Left forelimb (tissue), 1 donor: ENCODE measurements around the gene ESYT3.
"Not testable (repeated sequence)": the region's sequence is repeated elsewhere in the genome, so short reads cannot be mapped to it uniquely, and the experiment has no call there.

Experiments used
- DNase-seq: peaks from one replicate; pipeline ENCODE4 v3.0.0-alpha.2; 2018; ENCODE audit warnings: low spot score

Gene ESYT3

DNA sequence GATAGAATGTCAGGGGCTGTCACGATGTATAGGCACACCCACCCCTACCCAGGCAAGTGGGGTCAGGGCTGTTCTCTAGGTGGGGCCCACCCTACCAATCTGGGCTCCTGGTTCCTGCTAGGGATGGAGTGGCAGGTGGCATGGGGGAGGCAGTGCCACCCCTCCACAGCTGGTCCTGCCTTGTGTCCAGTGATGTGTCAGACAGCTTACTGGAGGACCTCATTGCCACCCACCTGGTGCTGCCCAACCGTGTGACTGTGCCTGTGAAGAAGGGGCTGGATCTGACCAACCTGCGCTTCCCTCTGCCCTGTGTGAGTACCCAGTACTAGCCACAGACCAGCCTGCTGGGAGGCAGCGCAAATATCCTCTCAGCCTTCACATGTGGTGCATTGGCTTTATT lies 27.5 kb downstream of the ESYT3 start:
- no peak for DNase-seq

- DNase-seq = peak; percentile 61
Measured at GRCh38 chr3:138463724-138464490, 29.5 kb downstream of the ESYT3 start.

DNA sequence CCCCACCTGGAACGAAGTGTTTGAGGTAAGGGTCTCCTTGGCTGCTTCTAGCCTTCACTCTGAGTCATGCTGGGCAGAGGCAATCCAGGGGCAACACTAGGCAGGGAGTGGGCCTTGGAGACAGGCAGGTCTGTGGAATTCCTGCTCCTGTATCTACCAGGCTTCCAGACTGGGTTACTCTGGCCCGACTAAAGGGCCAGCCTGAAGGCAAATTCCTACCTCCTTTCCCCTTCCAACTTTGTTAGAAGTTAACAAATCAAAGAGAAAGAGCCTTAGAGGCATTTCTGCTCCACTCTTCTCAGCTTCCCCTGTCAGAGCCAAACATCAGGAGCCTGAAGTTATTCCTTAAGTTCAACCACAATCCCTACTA lies 30.1 kb downstream of the ESYT3 start:
- DNase-seq = no peak

GRCh38 chr3:138465451-138465850 lies 31.0 kb downstream of the ESYT3 start:
- DNase-seq = no peak

- DNase-seq = no peak
Measured at GRCh38 chr3:138465925-138466324, 31.5 kb downstream of the ESYT3 start.

GRCh38 chr3:138467931-138468330 lies 33.5 kb downstream of the ESYT3 start:
- peak; percentile 53 for DNase-seq

DNA sequence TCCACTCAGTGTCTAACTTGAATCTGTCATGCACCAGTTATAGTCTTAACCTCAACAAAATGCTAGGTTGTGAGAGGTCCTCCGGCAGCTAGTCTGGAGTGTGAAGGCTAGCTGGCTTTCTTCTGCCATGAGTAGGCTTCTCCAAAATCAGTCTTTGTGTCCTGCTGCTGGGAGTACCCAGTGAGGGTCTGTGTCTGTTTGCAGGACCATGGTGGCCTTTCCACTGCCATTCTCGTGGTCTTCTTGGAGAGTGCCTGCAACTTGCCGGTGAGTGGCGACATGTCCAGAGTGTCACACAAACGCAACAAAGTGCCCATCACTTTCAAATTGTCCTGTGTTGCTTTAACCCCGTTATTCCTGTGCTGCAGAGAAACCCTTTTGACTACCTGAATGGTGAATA lies 34.0 kb downstream of the ESYT3 start:
- no peak for DNase-seq

- DNase-seq = no peak
Measured at GRCh38 chr3:138468886-138469285, 34.5 kb downstream of the ESYT3 start.

- DNase-seq = no peak
Measured at GRCh38 chr3:138469874-138470273, 35.5 kb downstream of the ESYT3 start.

DNA sequence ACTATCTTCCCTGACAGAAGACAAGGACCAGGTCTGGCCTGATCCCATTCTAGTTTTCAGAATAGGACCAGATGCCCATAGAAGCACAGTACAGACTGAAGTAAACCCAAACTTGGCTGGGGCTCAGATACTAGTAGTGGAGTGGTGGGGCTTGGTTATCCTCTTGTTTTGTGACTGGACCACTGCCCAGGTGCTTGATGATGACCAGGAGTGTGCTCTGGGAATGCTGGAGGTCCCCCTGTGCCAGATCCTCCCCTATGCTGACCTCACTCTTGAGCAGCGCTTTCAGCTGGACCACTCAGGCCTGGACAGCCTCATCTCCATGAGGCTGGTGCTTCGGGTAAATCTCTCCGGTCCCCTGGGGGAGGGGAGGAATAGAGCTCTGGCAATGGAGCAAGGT lies 36.3 kb downstream of the ESYT3 start:
- DNase-seq = no peak

GRCh38 chr3:138471481-138471880 lies 37.1 kb downstream of the ESYT3 start:
- no peak for DNase-seq

DNA sequence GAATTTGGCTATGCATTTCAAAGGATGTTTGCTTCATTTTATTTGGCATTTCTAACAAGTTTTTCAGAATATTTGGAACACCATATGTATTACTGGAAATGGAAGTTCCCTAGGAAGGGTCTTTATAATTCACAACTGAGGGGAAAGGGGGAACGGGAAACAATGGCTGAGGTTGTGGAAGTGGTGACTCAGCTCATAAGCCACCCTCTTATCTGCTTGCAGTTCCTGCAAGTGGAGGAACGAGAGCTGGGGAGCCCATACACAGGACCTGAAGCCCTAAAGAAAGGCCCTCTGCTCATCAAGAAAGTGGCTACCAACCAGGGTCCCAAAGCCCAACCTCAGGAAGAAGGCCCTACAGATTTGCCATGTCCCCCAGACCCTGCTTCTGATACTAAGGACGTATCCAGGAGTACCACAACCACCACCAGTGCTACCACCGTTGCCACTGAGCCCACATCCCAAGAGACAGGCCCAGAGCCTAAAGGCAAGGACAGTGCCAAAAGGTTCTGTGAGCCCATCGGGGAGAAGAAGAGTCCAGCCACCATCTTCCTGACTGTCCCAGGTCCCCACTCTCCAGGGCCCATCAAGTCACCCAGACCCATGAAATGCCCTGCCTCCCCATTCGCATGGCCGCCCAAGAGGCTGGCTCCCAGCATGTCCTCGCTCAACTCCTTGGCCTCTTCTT lies 37.9 kb downstream of the ESYT3 start:
- no peak for DNase-seq

DNA sequence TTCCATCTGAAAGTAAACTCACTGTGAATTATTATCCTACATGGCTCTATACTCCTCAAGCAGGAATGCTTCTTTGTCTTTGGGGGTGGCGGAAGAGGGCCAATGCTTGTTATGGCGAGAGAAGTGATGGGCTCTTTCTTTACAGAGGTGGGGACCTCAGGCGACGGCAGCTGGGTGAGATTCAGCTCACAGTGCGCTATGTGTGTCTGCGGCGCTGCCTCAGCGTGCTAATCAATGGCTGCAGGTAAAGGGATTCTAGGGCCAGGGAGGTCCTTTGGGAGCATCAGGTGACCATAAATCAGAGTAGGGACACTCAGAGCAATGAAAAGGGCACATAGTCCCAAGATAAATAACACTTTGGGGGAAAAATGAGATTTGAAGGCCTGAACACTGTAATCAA lies 39.0 kb downstream of the ESYT3 start:
- DNase-seq = no peak

DNA sequence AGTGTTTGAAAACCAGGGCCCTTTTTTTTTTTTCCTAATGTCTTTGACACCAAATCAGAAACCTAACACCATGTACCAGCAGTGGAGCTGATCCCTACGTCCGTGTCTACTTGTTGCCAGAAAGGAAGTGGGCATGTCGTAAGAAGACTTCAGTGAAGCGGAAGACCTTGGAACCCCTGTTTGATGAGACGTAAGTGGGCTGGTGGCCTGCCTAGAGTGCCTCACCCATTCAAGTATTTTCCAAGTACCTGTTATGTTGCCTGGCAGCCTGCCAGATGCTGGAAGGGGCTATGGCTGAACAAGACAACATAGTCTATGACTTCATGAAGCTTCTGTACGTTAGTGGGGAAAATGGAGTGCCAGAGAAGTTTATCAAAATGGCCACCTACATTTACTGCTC lies 39.7 kb downstream of the ESYT3 start:
- DNase-seq = no peak

DNA sequence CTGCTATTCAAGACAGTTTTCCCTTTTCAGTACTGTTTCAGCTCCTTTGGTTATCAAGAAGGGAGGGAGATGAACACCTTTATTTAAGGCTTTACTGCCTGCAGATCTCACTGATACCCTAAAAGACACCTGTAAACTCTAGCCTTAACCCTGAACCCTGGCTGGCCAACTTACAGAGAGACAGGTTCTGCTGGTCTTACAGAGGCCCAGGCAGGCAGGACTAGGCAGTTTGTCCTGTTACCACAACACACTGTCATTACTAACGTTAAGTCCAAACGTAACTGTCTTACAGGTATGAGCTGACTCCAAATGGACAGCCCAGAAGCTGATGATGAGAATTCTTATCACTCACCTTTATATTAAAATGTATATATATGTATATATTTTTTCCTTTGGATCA lies 42.1 kb downstream of the ESYT3 start:
- no peak for DNase-seq

GRCh38 chr3:138477120-138477519 lies 42.7 kb downstream of the ESYT3 start:
- no peak for DNase-seq

DNA sequence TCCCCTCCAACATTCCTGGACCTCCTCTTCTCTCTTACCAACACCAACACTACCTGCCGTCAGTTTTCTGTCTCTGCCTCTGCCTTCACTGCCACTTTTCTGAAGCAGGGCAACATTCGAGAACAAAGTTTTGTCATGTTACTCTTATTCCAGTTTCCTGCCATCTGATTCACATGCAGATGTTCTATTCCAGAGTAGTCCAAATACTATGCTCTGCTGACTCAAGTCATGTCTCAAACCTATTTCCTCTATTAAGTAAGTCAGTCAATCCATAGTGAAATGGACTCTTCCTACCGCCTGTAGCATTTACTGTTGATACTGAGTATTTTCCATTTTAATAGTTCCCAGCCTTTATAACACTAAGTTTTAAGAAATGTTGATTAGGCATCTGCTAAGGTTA lies 43.4 kb downstream of the ESYT3 start:
- no peak for DNase-seq

- no peak for DNase-seq
Measured at GRCh38 chr3:138479438-138479863, 45.0 kb downstream of the ESYT3 start.

DNA sequence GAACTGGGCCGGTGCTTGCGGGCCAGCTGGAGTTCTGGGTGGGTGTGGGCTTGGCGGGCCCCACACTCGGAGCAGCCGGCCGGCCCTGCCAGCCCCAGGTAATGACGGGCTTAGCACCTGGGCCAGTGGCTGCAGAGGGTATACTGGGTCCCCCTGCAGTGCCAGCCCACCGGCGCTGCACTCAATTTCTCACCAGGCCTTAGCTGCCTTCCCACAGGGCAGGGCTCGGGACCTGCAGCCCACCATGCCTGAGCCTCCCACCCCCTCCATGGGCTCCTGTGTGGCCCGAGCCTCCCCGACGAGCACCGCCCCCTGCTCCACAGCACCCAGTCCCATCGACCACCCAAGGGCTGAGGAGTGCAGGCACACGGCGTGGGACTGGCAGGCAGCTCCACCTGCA lies 50.3 kb downstream of the ESYT3 start:
- not testable (repeated sequence) for DNase-seq

GRCh38 chr3:138486580-138486979 lies 52.2 kb downstream of the ESYT3 start:
- not testable (repeated sequence) for DNase-seq

GRCh38 chr3:138491971-138492370 lies 57.6 kb downstream of the ESYT3 start:
- DNase-seq = no peak

- DNase-seq = no peak
Measured at GRCh38 chr3:138492980-138493675, 58.7 kb downstream of the ESYT3 start.
